Measurements from ENCODE around the gene YJU2.
"Not testable (repeated sequence)": the region's sequence is repeated elsewhere in the genome, so short reads cannot be mapped to it uniquely, and the experiment has no call there.

YJU2 gene

GRCh38 chr19:4229179-4229931 is 17.5 kb upstream of the YJU2 start, which contains the start of gene EBI3:
TSS of gene EBI3 (plus strand) at chr19:4229523. CDS start at chr19:4229551, 28 bp downstream.
- DNase-seq, result no peak

GRCh38 chr19:4230237-4230636 is 16.6 kb upstream of the YJU2 start:
- DNase-seq, result not testable (repeated sequence)

- DNase-seq, result not testable (repeated sequence)
These were observed 15.4 kb upstream of the YJU2 start for GRCh38 chr19:4231521-4231920.

- not testable (repeated sequence) for DNase-seq
These were observed 14.7 kb upstream of the YJU2 start for GRCh38 chr19:4232139-4232538.

- DNase-seq, result no peak
These were observed 14.1 kb upstream of the YJU2 start for GRCh38 chr19:4232614-4233281.

- no peak for DNase-seq
These were observed 13.5 kb upstream of the YJU2 start for GRCh38 chr19:4233282-4233853.

- no peak for DNase-seq
These were observed 12.6 kb upstream of the YJU2 start for GRCh38 chr19:4234142-4234861.

GRCh38 chr19:4234862-4235201 is 12.0 kb upstream of the YJU2 start:
- DNase-seq, result no peak

- DNase-seq, result not testable (repeated sequence)
These were observed 9.4 kb upstream of the YJU2 start for GRCh38 chr19:4237510-4237909.

GRCh38 chr19:4238831-4239230 is 8.0 kb upstream of the YJU2 start:
- DNase-seq, result no peak

- no peak for DNase-seq
These were observed 5.0 kb upstream of the YJU2 start for GRCh38 chr19:4241824-4242430.

- not testable (repeated sequence) for DNase-seq
These were observed 942 bp upstream of the YJU2 start for GRCh38 chr19:4245938-4246337.

- no peak for DNase-seq
These were observed 9.7 kb downstream of the YJU2 start for GRCh38 chr19:4256563-4256962.

- no peak for DNase-seq
These were observed 10.1 kb downstream of the YJU2 start for GRCh38 chr19:4257025-4257424.

- DNase-seq, result no peak
These were observed 11.3 kb downstream of the YJU2 start for GRCh38 chr19:4258181-4258580.

- no peak for DNase-seq
These were observed 13.8 kb downstream of the YJU2 start for GRCh38 chr19:4260613-4261191.

- no peak for DNase-seq
These were observed 17.9 kb downstream of the YJU2 start for GRCh38 chr19:4264812-4265211.

GRCh38 chr19:4266253-4267000 is 19.5 kb downstream of the YJU2 start:
- no peak for DNase-seq

GRCh38 chr19:4267101-4267900 is 20.4 kb downstream of the YJU2 start:
- no peak for DNase-seq

GRCh38 chr19:4267901-4268815 is 21.3 kb downstream of the YJU2 start:
- DNase-seq, result no peak
